Lower leg skin (tissue), 3 donors: ENCODE measurements around the gene CTSE.

Experiments used
- POLR2A ChIP-seq, 2 donors: fragments of 450-650 bp; IDR thresholded peaks; one replicate each; pipeline ENCODE4 v1.6.1; 2016 to 2017; ENCODE audit warnings: antibody characterized with exemption in 2 of 2, mild to moderate bottlenecking in 1 of 2, moderate library complexity in 1 of 2
- TF ChIP-seq, protein P1 (sequence below), 3 donors: fragments of 450-650 bp; IDR thresholded peaks; one replicate each; pipeline ENCODE4 v1.5.1; 2016; ENCODE audit warnings: antibody characterized with exemption in 3 of 3, mild to moderate bottlenecking in 3 of 3, moderate library complexity in 2 of 3

DNA sequence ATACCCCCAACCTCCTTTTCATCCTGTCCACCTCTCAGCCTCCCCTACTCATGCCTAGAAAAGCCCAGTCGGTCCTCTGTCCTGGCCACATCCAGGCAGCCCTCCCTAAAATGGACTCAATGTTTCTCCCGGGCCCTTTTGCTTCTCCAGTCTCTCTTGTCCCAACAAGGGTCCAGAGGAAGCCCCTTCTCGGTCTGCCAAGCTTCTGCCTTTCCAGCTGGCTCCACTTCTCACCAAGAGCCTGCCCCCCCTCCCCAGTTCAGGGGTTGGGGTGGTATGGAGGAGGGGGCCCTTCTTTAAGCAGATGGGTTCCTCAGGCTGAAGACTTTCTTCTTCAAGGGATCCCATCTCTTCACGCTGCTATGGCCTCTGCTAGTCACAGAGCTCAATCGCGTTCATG lies 44.4 kb downstream of the CTSE start:
- TF ChIP-seq, protein P1, sequence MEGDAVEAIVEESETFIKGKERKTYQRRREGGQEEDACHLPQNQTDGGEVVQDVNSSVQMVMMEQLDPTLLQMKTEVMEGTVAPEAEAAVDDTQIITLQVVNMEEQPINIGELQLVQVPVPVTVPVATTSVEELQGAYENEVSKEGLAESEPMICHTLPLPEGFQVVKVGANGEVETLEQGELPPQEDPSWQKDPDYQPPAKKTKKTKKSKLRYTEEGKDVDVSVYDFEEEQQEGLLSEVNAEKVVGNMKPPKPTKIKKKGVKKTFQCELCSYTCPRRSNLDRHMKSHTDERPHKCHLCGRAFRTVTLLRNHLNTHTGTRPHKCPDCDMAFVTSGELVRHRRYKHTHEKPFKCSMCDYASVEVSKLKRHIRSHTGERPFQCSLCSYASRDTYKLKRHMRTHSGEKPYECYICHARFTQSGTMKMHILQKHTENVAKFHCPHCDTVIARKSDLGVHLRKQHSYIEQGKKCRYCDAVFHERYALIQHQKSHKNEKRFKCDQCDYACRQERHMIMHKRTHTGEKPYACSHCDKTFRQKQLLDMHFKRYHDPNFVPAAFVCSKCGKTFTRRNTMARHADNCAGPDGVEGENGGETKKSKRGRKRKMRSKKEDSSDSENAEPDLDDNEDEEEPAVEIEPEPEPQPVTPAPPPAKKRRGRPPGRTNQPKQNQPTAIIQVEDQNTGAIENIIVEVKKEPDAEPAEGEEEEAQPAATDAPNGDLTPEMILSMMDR (IDR thresholded peaks at IDR 0.05) = no peak
- TF ChIP-seq POLR2A (IDR thresholded peaks at IDR 0.05) = no peak
